ENCODE data around the gene CBFA2T3.

CBFA2T3 gene

DNA sequence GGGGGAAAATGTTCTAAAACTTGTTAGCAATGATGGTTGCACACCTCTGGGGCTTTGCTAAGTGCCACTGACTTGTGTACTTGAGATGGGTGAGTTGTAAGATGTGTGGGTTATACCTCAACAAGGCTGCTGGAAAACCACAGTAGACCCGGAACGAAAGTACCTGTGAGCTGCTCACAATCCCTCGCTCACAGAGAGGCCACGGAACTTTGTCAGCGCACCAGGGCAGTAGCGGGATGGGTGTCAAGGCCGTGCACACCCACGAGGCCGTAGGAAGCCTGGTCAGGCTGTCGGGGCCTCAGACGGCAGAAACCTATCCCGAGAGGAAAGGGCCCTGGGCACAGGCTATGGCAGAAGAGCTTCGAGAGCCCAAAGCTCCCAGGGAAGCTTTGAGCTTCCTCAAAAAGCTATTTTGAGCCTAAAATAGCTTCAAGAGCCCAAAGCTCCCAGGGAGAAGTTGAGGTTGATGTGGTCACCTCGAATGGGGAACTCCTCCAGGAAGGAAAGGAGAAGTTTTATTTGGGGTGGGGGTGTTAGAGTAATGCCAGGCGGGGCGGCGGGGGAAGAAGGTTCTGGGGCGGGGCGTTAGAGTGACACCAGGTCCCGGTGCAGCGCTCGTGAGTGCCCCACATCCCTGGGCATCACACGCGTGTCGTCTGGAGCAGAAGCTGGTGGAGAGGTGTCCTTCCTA, 19.0 kb downstream of the CBFA2T3 start:
- no peak for DNase-seq

DNA sequence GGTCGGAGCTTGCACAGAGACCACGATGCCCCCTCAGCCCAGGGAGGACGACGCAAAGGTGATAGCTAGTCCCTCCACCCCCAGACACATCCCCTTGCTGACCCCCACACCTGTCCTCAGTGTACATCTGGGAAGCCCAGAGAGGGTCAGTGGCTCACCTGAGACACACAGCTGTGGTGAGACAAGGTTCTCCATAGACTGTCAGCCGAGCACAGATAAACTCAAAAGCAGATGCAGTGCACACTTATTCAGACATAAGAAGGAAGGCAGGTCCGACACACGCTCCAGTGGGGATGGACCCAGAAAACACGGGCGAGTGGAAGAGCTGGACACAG, 19.6 kb downstream of the CBFA2T3 start:
- no peak for DNase-seq

DNA sequence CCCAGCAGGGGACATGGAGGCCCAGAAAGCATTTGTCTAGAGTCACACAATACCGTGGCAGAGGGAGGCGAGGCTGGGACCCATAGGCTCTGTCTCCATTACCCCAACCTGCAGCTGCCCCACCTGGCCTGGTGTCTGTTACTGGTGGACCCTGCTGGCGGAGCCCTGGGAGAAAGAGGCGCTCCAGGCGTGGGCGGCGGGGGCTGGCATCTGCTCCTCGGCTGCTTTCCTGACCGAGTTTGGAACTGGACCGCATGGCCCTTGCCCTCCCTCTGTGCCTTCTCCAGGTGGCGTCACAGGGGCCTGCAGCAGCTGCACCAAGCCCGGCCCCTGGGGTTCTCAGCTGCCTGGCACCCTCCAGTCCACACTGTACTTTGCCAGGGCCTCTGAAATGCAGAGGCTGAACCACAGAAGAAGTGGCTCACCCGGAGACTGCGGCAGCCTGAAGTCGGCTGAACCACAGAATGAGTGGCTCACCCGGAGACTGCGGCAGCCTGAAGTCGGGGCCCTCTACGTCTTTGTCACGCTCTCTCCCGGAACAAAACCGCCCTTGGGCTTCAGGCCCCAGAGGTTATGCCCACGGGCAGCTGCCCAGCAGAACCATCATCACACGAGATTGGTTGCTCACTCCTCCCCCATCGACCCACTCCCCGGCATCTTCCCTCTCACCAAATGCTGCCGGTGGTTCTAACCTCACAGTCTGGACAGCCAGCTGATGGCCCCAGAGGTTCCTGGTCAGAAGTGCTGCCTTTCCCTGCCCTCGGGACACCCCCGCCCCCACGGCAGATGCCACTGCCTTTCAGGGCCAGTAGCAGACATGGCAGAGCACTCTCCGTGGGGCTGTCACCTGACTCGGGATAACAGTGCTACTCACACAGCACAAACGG, 20.2 kb downstream of the CBFA2T3 start:
- no peak for DNase-seq

DNA sequence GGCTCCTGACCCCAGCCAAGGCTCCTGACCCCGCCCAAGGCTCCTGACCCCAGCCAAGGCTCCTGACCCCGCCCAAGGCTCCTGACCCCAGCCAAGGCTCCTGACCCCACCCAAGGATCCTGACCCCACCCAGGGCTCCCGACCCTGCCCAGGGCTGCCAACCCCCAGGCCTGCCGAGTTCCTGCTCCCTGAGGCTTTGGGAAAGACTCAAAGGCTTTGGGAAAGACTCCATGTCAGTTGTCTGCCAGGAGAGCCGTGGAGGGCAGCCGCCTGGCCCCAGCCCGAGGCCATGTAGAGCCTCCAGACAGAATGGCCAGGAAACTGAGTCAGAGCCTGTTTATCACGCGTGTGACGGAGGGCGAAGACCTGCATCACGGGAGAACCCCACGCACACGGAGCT, 21.1 kb downstream of the CBFA2T3 start:
- DNase-seq = no peak

DNA sequence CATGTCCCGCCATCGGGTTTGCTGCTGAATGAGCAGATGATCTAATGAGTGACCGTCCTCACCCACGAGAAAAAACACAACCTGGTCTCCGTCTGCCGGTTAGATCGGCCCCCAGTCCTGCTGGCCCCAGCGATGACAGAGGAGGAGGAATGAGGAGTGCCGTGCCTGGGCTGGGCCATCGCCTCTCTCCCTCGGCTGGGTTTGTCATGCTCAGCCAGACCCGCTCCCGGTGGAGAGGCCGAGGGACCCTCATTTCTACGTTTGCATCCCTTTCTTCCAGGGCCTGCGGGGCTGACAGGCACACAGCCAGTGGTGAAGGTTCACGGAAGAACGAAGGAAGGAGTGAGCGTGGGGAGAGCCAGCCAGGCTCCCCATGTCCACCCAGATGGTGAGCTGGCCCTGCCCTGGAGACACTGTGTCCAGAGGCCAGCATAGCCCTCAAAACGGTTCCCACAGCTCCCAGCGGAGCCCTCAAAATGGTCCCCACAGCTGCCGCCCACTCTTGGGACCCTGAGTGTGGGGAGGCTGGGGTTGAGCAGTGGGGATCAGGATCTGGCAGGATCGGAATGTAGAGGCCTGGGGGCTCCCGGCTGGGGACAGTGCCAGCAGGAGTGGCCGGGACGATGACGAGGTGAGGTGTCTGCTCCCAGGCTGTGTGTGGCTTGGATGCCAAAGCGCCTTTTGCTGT, 23.9 kb downstream of the CBFA2T3 start:
- DNase-seq = no peak

DNA sequence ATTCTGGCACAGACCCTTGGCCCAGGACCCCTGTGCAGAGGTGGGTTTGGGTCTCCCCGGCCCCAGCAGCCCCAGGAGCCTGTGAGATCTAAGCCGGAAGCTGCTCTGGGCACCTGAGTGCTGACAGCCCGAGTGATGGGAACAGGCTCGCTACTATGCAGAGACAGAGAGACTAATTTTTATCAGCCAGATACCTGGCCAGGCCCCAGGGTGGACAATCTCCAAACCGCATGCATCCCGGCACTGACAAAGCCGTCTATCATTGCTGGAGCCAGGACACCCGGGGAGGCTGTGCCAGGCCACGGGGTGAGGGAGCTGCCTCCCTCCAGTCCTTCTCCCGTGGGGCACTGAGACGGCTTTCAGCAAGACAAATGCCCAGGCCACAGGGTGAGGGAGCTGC, 25.0 kb downstream of the CBFA2T3 start:
- DNase-seq = no peak

DNA sequence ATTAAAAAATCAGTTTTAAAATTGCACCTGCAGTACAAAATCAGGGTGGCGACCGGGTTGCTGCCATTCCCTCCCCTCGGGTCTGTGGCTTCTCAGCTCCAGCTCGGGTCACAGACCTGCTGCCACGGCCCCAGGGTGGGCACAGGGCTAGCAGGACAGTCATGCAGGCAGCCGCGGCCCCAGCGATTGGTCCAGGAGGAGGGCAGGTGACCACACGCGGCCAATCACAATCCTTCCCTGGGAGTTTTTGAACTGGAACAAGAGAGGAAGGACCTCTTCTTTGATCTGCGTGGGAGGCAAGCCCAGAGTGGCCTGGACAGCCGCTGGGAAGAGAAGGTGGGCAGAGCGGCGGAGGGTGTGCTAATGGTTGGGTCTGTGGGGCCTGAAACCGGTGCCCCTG, 25.5 kb downstream of the CBFA2T3 start:
- no peak for DNase-seq

DNA sequence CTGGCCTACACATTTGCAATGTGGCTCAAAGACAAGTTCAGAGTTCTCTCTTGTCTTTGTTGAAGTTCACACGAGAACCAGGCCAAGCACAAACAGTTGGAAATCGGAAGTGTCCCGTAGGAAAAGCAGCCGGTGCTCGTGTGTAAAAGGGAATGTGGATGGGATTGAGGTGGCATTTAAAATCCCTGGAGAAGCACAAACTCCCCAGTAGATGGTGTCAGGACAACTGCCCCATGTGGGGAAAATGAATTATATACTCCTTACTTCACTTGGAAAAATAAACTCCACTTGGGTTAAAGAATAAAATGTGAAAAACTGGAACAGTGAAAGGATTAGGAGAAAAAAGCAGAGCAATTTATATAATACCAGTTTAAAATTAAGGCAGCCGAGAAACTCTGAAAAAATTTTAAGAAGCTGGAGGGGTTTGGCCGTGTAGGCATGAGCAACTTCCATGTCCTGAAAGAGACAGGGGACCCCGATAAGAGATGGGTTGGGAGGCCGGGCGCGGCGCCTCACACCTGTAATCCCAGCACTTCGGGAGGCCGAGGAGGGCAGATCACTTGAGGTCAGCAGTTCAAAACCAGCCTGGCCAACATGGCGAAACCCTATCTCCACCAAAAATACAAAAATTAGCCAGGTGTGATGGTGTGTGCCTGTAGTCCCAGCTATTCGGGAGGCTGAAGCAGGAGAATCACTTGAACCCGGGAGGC, 28.1 kb downstream of the CBFA2T3 start:
- no peak for DNase-seq

DNA sequence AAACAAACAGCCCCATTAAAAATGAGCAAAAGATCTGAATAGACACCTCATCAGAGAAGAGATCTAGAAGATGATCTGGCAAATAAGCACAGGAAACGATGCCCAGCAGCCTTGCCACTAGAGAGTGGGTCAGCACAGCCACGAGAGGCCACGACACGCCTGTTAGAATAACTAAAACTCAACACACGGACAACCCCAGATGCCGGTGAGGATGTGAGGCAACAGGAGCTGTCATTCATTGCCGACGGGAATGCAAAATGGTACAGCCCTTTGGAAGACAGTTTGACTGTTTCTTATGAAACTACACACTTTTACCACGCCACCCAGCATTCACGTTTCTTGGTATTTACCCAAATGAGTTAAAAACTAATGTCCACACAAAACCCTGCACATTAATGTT, 31.5 kb downstream of the CBFA2T3 start:
- no peak for DNase-seq

DNA sequence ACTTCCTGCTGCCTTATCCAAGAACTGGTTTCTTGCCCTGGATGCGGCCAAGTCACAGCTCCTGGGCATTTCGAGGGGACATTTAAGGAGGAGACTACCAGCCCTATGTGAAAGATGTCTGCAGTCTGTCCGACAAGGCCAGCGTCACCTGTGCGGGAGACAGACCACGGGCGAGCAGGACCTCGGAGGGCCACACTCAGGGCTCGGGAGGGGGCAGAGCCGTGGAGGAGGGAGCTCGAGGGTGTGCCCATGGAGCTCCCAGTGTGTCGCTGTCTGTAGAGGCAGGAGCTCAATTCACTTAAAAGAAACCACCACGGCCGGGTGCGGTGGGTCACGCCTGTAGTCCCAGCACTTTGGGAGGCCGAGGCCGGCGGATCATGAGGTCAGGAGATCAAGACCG, 33.3 kb downstream of the CBFA2T3 start:
- DNase-seq = no peak

DNA sequence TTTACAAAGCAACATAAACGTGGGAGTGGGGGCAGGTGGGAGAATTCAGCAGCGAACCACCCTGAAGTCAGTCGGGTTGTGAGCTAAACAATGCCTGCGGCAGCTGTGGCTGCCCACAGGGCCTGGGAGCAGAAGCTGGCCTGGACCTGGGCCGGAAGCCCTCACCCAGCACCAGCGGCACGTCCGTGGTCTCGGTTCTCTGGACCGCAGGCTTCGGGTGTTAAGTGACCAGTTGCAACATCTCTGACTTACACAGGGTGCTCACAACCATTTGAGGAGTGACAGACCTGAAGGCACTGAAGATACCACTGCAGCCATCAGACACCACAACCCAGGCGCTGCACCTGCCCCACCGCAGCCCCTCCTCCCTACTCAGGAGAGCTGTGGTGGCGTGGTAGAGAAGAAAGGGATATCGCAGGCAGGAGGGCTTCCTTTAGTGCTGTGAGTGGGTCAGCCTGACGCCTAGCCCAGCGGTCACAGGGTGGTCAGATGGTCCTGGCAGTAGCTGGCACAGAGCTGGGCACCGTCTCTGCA, 33.8 kb downstream of the CBFA2T3 start:
- DNase-seq = no peak

DNA sequence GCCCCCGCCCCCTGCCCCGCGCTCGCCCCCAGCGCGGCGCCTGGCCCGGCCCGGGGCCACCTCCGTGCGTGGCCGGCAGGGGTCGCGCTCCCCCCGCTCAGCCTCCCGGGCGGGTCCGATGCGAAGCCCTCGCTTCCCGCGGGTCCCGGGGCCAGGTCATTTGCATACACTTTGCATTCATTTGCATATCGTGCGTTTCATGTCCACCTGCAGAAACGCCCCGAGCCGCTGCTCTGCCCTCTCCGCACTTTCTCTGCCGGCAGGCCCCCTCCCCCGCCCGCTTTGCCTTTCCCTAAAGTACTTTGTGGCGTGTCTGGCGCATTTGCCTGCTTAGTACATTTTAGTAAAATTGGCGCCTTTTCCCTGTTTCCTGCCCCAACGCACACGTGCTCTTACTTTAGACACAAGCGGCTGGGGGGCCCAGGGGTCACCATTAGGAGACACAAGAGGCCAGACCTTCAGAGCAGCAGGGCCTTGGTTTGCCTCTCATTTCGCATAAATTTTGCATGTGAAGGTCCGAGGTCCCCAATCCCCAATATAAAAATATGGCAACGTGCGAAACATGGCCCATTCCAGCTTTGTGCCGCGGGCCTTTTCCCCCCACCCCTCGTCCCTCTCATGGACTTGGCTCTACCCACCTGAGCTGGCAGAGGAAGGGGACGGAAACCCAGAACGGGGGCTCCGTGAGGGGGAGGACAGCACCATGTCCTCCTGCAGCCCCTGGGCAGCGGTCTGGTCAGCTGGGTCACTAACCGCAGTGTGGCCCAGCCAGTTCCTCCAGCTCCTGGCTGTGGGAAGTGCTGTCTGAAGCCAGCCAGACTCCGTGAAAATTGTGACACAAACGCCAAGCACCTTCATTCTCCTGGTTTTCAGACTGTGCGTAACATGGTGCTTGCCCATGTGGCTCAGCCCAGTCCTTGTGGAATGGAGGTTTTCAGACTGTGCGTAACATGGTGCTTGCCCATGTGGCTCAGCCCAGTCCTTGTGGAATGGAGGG, 34.8 kb downstream of the CBFA2T3 start:
- peak; percentile 55 for DNase-seq

DNA sequence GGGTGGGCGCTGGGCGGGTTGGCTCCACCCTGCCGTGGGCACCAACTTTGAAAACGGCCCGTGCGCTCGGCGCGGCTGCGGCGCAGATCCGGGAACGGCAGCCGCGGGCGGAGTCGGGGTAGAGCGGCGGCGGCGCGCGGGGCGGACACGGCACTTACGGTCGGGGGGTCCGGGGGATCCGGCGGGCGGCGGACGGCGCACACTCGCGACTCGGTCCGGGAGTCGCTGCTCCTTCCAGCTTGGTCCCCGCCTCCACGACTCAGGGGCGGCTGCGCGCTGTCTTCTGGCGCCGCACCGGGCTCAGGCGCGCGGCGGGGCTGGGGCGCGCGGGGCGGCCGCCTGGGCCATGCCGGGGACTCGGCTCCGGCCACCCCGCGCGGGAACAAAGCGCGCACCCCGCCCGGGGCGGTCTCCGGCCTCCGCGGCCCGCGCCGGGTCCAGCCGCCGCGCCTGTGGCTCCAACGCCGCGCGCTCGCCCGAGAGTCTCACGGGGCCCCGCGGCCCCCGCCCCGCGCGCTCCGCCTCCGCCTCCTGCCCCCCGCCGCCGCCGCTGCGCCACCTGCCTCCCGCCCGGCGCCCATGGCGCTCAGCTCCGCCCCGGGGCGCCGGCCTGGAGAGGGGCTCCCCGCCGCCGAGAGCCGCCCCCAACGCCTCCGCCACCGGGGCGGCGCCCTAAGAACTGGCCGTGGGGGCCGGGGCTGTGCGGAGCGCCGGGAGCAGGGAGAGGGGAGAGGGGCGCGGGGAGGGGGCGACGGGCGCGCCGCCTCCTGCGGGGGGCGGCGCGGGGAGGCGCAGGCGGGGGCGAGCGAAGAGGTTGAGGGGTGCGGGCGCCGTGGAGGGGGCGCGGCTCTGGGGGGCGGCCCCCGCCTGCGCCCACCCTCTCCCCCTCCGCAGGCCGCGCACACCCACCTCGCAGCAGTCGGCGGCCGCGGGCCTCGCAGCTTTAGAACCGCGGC, 35.9 kb downstream of the CBFA2T3 start:
- peak; percentile 46 for DNase-seq

DNA sequence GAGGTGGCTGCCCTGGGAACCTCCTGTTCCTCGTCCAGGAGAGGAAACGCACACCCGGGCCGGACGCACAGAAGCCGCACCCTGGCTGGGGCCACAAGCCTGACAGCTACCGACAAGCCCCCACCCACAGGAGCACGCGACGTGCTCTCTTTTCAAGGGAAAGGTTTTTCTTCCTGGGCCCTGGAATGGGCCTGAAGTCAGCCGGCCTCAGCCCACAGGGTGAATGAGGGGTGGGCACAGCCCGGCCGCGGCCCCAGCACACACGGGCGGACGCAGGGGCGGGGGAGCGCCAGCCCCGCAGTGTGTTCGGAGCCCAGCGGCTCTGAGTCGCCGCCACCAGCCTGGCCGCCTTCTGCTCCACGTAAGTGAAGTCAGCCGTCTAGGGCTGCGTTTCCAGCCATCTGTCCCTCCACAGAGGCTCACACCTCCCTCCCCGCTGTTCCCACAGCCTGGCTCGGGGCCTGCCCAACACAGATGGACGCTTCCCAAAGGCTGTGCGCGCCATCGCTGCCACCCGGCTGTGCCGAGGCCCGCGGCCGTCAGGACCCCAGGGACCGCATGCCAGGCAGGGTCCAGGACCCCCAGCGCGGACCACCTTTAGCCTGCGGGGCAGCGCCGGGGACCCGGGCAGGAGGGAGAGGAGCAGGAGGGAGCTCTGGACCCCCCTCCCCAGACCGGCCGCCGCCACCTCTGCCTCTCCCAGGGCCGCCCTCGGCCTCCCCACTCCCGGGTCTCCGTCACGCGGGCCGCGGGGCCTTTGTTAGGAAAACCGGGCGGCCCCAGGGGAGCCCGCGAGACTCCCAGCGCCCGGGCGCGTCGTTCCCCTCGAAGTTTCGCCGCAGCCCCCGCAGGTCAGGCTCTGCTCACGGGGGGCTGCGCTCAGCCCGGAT, 36.8 kb downstream of the CBFA2T3 start:
- no peak for DNase-seq

DNA sequence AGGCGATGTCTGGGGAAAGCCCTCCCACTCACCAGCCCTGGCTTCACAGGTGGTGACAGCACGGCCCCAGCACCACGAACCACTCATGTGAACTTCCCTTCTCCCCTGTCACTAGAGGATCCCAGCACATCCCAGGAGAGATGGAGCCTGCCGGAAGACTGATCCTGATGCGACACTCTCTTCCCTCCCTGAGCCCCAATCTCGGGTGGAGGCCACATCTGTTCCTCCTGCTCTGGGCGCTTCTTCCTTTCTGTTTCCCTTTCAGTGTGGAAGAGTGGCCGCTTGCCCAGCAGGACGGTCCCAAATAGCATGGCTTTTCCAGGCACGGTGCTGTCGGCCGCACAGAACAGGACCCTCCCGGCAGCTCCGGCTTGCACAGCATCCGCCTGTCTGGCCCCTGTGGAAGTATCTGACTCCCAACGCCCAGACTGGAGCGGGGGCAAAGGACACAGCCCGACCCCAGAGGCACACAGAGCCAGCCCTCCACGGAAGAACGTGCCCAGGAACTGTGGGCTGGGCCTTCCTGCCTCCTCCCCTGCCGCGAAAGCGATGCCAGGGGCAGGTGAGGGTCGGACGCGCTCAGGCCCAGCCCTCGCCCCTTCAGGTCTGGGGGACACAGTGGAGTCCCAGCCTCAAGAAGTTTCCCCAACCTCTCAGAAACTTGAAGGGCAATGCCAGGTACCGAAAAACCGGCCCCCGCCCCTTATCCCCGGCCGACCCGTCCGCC, 37.6 kb downstream of the CBFA2T3 start:
- DNase-seq = no peak

DNA sequence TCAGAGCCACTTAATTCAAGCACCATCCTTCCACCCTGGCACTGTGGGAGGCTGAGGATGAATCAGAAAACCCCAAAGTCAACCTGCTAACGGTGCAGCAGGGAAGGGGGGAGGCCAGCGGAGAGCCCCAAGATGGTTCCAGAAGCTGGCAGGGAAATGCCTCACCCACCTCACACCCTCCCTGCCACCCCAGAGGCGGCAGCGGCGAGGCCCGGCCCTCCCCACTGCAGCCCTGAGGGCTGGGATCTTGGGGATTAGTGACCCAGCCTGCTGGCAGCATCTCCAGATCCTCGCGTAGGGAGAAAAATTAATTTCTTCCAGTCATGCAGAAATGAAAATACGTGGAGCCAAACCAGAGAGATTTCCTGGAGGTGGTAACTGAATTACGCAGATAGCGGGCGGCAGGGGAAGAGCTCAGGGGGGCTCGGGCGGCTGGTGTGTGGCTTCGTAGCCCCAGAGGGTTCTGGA, 38.2 kb downstream of the CBFA2T3 start:
- DNase-seq = no peak

DNA sequence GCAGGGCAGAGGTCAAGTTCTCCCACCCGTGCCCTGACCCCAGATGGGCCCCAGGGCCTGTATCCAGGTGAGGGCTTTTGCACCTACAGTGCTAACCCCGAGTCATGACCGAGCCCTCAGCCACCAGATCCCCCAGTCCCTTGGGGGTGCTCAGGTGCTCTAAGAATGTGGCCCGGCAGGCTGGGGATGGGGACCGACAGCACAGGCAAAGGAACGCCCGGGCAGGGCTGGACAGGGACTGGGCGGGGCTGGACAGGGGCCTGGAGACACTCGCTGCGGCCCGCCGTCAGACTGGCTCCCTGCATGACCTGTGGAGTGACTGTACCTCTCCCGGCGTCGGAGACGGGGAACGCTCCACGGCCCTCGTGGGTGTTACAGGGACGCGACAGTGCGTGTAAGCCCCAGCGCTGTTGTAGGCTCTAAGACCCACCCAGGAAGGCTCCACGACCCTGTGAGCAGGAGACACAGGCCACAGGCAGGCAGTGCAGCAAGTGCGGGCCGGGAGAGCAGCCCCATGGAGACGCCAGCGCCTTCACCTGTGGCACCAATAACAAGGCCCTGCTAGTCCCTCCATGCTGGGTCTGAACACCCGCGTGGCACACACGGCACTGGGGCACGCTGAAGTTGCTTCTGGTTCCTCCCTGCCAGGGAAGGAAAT, 38.8 kb downstream of the CBFA2T3 start:
- no peak for DNase-seq

DNA sequence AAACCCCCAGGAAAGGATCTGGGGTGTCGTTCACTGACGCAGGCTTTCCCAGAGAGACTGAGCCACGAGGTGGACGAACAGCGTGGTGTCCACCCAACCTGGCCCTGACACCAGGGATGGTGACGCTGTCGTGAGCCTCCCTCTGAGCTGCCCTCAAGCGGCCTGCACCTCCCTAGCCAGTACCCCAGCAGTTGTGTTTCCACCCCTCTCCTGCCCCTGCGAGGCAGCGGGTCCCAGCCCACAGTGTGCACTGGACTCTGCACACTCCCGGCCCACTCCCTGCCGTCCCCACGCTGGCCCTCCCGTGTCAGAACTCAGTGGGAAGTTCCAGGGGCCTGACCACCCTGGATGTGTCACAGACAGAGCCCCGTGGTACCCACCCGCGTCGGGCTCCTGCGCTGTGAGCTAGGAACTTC, 39.8 kb downstream of the CBFA2T3 start:
- DNase-seq = no peak
